HG03135 (cell line): ENCODE measurements around the gene RPL7L1.
"Not testable (repeated sequence)": the region's sequence is repeated elsewhere in the genome, so short reads cannot be mapped to it uniquely, and the experiment has no call there.

Experiments
- ATAC-seq: cut with Tn5 transposase; IDR thresholded peaks from one replicate; pipeline ENCODE4 v1.9.1; 2021; ENCODE audit warnings: mild to moderate bottlenecking, moderate library complexity; ENCODE audit not compliant: unreplicated experiment

Gene RPL7L1

GRCh38 chr6:42890311-42891198 lies 11.1 kb downstream of the RPL7L1 start:
- ATAC-seq = peak; percentile 89

- no peak for ATAC-seq
Observed at GRCh38 chr6:42891199-42891722, 11.8 kb downstream of the RPL7L1 start.

- not testable (repeated sequence) for ATAC-seq
Observed at GRCh38 chr6:42894041-42894828, 14.8 kb downstream of the RPL7L1 start.

- no peak for ATAC-seq
Observed at GRCh38 chr6:42896178-42896719, 16.8 kb downstream of the RPL7L1 start.

- ATAC-seq = no peak
Observed at GRCh38 chr6:42898891-42899361, 19.5 kb downstream of the RPL7L1 start.

GRCh38 chr6:42899871-42900270 lies 20.5 kb downstream of the RPL7L1 start:
- no peak for ATAC-seq

- peak; percentile 59 for ATAC-seq
Observed at GRCh38 chr6:42901538-42901957, 22.1 kb downstream of the RPL7L1 start.

GRCh38 chr6:42902429-42903263 lies 23.2 kb downstream of the RPL7L1 start:
- ATAC-seq = not testable (repeated sequence)

- ATAC-seq = no peak
Observed at GRCh38 chr6:42904467-42904866, 25.1 kb downstream of the RPL7L1 start.

- no peak for ATAC-seq
Observed at GRCh38 chr6:42907336-42907735, 27.9 kb downstream of the RPL7L1 start.

GRCh38 chr6:42909835-42910234 lies 30.4 kb downstream of the RPL7L1 start:
- no peak for ATAC-seq

- no peak for ATAC-seq
Observed at GRCh38 chr6:42911171-42912021, 32.0 kb downstream of the RPL7L1 start.

- no peak for ATAC-seq
Observed at GRCh38 chr6:42914546-42914945, 35.1 kb downstream of the RPL7L1 start.

GRCh38 chr6:42915732-42916131 lies 36.3 kb downstream of the RPL7L1 start, which contains the start of gene PTCRA:
Gene PTCRA, plus strand, starts transcription at chr6:42916053. Its CDS starts 17 bp downstream, at chr6:42916070.
- no peak for ATAC-seq

- ATAC-seq = no peak
Observed at GRCh38 chr6:42916288-42916687, 36.9 kb downstream of the RPL7L1 start.

GRCh38 chr6:42921801-42922200 lies 42.4 kb downstream of the RPL7L1 start:
- ATAC-seq = no peak

GRCh38 chr6:42923666-42924065 lies 44.2 kb downstream of the RPL7L1 start:
- ATAC-seq = no peak

GRCh38 chr6:42925248-42925857 lies 45.9 kb downstream of the RPL7L1 start:
- no peak for ATAC-seq
